Naive B cell (primary cell): ENCODE results near the gene CYP27B1. TPM values are rescaled to one million over a fixed set of nuclear protein-coding genes. Genes with fewer than 3 reads are reported as not detected.

Source experiments
- ATAC-seq, 2 donors: fragments of 150-1000 bp; cut with Tn5 transposase; 2 replicates each; pipeline ENCODE4 v1.10.0; 2021; ENCODE audit warnings: low read depth in 2 of 2, mild to moderate bottlenecking in 2 of 2, moderate library complexity in 2 of 2
- DNase-seq: peaks from one replicate; pipeline ENCODE4 v3.0.0; 2022
- H3K27ac Mint-ChIP-seq, 6 donors: one replicate each; pipeline ENCODE4 v1.8.0; 2020 to 2022; ENCODE audit warnings: mild to moderate bottlenecking in 6 of 6, mixed read lengths in 6 of 6, moderate library complexity in 5 of 6, inconsistent platforms in 2 of 6
- H3K27me3 Mint-ChIP-seq, 3 donors: one replicate each; pipeline ENCODE4 v1.8.0; 2021 to 2022; ENCODE audit warnings: mixed read lengths in 3 of 3, mild to moderate bottlenecking in 1 of 3
- H3K36me3 Mint-ChIP-seq, 2 donors: one replicate each; pipeline ENCODE4 v1.8.0; 2020 to 2022; ENCODE audit warnings: mixed read lengths in 2 of 2, inconsistent platforms in 1 of 2, mild to moderate bottlenecking in 1 of 2
- H3K4me1 Mint-ChIP-seq, 3 donors: one replicate each; pipeline ENCODE4 v1.8.0; 2020 to 2022; ENCODE audit warnings: mixed read lengths in 3 of 3, inconsistent platforms in 1 of 3, mild to moderate bottlenecking in 1 of 3, moderate library complexity in 1 of 3
- H3K4me3 Mint-ChIP-seq, 8 donors: one replicate each; pipeline ENCODE4 v1.8.0; 2020 to 2022; ENCODE audit warnings: mild to moderate bottlenecking in 8 of 8, mixed read lengths in 8 of 8, moderate library complexity in 8 of 8, inconsistent platforms in 2 of 8
- H3K9me3 Mint-ChIP-seq, 7 donors: one replicate each; pipeline ENCODE4 v1.8.0; 2020 to 2022; ENCODE audit warnings: mixed read lengths in 7 of 7, mild to moderate bottlenecking in 5 of 7, inconsistent platforms in 2 of 7, moderate library complexity in 1 of 7
- polyA plus RNA-seq, 6 donors: library from polyadenylated mRNA; unstranded; fragments of 300-500 nt; fragmentation: Illumina TruSeq; gene quantifications; one replicate each; pipeline ENCODE4 v1.2.3, GENCODE V29; 2021; ENCODE audit warnings: low read depth in 6 of 6

The CYP27B1 gene
- polyA plus RNA-seq, 6 donors from 2014 or later = 0.09 to 0.58 (median 0.31) TPM; not detected in 3

DNA sequence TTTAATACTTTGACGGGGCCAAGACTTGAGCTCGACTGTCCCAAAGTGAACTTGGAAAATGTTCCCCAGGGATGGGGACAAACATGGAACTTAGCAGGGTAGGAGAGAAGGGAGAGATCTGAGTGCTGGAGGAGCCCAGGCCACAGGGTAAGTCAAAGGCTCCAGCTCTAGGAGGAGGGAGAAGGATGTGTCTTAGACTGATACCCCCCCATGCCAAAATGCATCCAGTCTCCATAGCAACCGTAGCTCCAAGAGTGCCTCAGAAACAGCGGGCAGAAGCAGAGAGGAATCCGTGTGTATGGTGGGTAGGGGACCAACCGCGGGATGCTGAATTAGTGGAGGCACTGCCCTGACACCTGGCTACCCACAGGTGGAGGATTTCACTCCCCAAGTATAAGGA lies 27.5 kb downstream of the CYP27B1 start:
- H3K27ac Mint-ChIP-seq = peak overlapping the region in 4 of 6 donors; percentile 29 to 88 (median 63)
- peak overlapping the region in 4 of 8 donors; percentile 41 to 70 (median 58) for H3K4me3 Mint-ChIP-seq
- no peaks in the 10 kb centered on the region for H3K9me3 Mint-ChIP-seq
- H3K4me1 Mint-ChIP-seq = peaks cover 44 to 51% (median 49%) of the 10 kb centered on the region in 3 donors
- no peak for ATAC-seq
- no peak for DNase-seq
- no peaks in the 10 kb centered on the region for H3K27me3 Mint-ChIP-seq
- H3K36me3 Mint-ChIP-seq = peaks cover 7% of the 10 kb centered on the region in 2 donors

DNA sequence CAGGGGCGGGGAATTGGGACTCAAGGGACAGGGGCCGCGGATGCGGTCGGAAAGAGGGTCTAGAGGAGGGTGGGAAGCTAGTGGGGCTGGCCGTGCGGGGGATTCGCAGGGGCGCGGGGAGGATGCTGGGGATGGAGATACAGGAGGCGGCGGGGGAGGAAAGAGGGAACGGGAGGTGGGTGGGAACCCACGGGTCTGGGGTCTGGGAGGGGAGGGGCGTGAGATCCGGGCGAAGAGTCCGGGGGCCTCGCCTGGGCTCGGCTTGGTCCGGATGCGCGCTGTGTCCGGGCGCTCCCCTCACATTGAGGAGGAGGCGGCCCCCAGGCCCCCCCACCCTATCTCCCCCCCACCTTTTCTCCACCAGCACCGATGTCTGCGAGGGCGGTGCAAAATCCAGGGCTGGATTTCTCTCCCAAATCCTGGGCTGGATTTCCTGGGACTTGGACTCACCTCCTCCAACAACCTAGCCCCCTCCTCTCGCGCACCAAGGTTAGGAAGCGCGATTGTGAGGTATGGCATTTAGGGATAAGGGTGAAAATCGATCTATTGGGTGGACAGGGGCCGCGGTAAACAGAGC lies 28.1 kb downstream of the CYP27B1 start, which contains the start of gene AGAP2:
Gene AGAP2, minus strand, starts transcription at position 82 of the 577 bp plus-strand sequence. CDS start 496 bp downstream, outside the sequence.
- Mint-ChIP-seq H3K27me3 (no peaks in the 10 kb centered on the region), H3K27ac (peak within 1 kb of the TSS in 4 of 6 donors; percentile 29 to 88 (median 63)), H3K4me3 (peak within 1 kb of the TSS in 5 of 8 donors; percentile 41 to 70 (median 55)), H3K9me3 (no peaks in the 10 kb centered on the region), H3K36me3 (peaks cover 8 to 13% of the 10 kb centered on the region in 2 donors), H3K4me1 (peaks cover 39 to 46% (median 44%) of the 10 kb centered on the region in 3 donors)
- DNase-seq (no peak), ATAC-seq (no peak)

GRCh38 chr12:57737467-57738460 lies 29.1 kb downstream of the CYP27B1 start:
- H3K27me3 Mint-ChIP-seq = no peaks in the 10 kb centered on the region
- H3K4me3 Mint-ChIP-seq = no peak overlapping the region
- no peaks in the 10 kb centered on the region for H3K9me3 Mint-ChIP-seq
- no peak overlapping the region for H3K27ac Mint-ChIP-seq
- H3K36me3 Mint-ChIP-seq = peaks cover 13 to 18% of the 10 kb centered on the region in 2 donors
- H3K4me1 Mint-ChIP-seq = peaks cover 39 to 44% (median 42%) of the 10 kb centered on the region in 3 donors
- ATAC-seq = no peak
- no peak for DNase-seq

- ATAC-seq = no peak
- H3K4me1 Mint-ChIP-seq = peaks cover 33 to 36% (median 36%) of the 10 kb centered on the region in 3 donors
- H3K27me3 Mint-ChIP-seq = no peaks in the 10 kb centered on the region
- peaks cover 15 to 26% of the 10 kb centered on the region in 2 donors for H3K36me3 Mint-ChIP-seq
- peak overlapping the region in 1 of 8 donors; percentile 62 for H3K4me3 Mint-ChIP-seq
- peak overlapping the region in 2 of 6 donors; percentile 39 to 70 for H3K27ac Mint-ChIP-seq
- DNase-seq = no peak
- H3K9me3 Mint-ChIP-seq = no peaks in the 10 kb centered on the region
Measured at GRCh38 chr12:57736741-57737466, 30.0 kb downstream of the CYP27B1 start.

DNA sequence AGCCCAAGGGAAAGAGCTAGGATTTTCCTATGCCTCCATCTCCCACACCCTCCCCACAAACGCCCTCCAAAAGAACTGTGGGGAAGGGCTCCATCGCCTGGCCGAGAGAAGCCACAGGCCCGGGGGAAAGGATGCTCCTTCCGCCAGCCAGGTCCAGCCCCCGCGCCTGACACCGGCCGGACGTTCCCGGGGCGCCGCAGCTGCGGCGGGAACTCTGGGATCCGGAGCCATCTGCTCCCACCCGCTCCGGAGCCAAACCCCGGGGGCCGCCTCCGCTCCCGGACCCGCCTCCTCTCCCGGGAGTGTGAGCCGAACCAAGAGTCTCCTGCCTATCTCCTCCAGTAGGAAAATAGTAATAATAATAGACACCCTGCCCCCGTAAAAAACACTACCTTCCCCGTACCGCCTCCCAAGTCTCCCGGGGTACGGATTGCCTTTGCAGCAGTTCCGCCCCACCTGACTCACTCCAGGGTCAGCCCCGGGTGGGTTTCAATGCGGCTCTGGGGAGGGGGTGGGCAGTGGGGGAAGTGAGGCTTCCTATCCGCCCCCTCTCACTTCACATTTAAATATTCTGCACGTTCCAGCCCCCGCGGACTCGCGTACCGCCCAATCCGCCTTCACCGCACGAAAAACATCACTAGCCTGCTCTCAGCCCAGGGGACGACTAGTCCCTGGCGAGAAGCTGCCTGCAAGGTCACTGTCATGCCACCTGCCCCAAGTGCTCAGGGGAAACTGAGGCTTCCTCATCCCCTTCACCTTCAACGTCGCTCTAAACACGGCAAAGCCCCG lies 30.7 kb downstream of the CYP27B1 start:
- ATAC-seq = no peak
- no peaks in the 10 kb centered on the region for H3K27me3 Mint-ChIP-seq
- peak overlapping the region in 2 of 8 donors; percentile 35 to 62 for H3K4me3 Mint-ChIP-seq
- DNase-seq = no peak
- H3K4me1 Mint-ChIP-seq = peaks cover 25 to 29% (median 28%) of the 10 kb centered on the region in 3 donors
- peaks cover 22 to 33% of the 10 kb centered on the region in 2 donors for H3K36me3 Mint-ChIP-seq
- no peaks in the 10 kb centered on the region for H3K9me3 Mint-ChIP-seq
- peak overlapping the region in 1 of 6 donors; percentile 70 for H3K27ac Mint-ChIP-seq

DNA sequence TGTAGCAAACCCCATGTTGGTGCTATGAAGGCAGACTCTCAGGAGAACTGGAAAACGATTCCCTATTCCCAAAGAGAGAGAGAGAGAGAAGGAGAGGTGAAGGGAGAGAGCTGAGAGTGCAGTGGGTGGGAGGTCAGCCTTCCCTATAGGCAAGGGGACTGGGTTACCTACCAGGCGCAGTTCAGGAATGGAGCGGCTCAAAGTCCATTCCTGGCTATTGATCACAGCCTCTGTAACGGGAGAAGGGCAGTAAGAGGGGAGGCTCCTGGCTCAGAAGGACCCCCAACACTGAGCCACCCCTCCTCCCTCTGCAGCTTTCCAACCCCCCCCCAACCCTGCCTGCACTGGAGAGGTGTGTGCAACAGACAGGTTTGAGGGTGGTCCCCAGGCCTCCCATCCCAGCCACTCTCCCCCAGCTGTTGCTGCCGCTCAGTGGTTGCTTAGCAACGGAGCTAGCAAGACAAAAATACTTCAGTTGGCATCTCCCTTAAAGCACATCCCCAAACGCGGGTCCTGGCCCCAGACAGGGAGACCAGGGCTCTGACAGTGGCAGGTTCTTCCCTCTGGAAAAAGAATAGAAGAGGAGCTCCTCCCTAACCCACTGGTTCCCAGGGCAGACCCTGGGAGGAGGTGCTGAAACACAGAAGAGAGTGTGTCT lies 31.6 kb downstream of the CYP27B1 start:
- Mint-ChIP-seq H3K27ac (peak overlapping the region in 1 of 6 donors; percentile 70), H3K36me3 (peaks cover 23 to 41% of the 10 kb centered on the region in 2 donors), H3K9me3 (no peaks in the 10 kb centered on the region), H3K4me1 (peaks cover 17 to 21% (median 20%) of the 10 kb centered on the region in 3 donors), H3K4me3 (peak overlapping the region in 2 of 8 donors; percentile 22 to 70), H3K27me3 (no peaks in the 10 kb centered on the region)
- DNase-seq (no peak), ATAC-seq (no peak)

GRCh38 chr12:57734591-57734990 lies 32.3 kb downstream of the CYP27B1 start:
- H3K9me3 Mint-ChIP-seq = no peaks in the 10 kb centered on the region
- H3K36me3 Mint-ChIP-seq = peaks cover 23 to 41% of the 10 kb centered on the region in 2 donors
- H3K27me3 Mint-ChIP-seq = no peaks in the 10 kb centered on the region
- H3K27ac Mint-ChIP-seq = peak overlapping the region in 1 of 6 donors; percentile 70
- ATAC-seq (no peak), DNase-seq (no peak)
- peak overlapping the region in 1 of 8 donors; percentile 22 for H3K4me3 Mint-ChIP-seq
- peaks cover 15 to 20% (median 15%) of the 10 kb centered on the region in 3 donors for H3K4me1 Mint-ChIP-seq

DNA sequence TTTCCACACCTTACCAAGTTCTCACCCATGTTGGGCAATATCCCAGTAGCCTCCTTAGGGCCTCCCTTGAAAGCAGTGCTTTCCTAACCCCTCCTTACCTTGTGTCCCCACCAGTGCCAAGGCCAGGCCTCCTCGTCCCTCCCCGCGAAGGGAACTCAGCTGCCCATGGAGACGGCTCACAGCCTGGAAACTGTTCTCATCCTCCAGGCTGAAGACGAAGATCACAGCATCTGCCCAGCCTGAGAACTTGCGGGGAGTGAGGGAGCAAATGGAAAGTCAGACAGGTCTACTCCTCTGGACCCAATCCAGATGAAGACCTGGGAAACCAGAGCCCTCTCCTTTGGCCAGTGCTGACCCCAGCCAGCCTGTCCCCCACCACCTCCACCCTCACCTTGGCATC lies 33.0 kb downstream of the CYP27B1 start:
- Mint-ChIP-seq H3K9me3 (no peaks in the 10 kb centered on the region), H3K36me3 (peaks cover 23 to 41% of the 10 kb centered on the region in 2 donors), H3K4me3 (no peak overlapping the region), H3K27ac (no peak overlapping the region), H3K4me1 (peaks cover 8 to 14% (median 9%) of the 10 kb centered on the region in 3 donors), H3K27me3 (no peaks in the 10 kb centered on the region)
- no peak for DNase-seq
- no peak for ATAC-seq

GRCh38 chr12:57732726-57733593 lies 33.9 kb downstream of the CYP27B1 start:
- ATAC-seq (no peak), DNase-seq (no peak)
- Mint-ChIP-seq H3K9me3 (no peaks in the 10 kb centered on the region), H3K4me1 (peaks cover 9 to 17% (median 10%) of the 10 kb centered on the region in 3 donors), H3K4me3 (no peak overlapping the region), H3K27ac (no peak overlapping the region), H3K36me3 (peaks cover 29 to 49% of the 10 kb centered on the region in 2 donors), H3K27me3 (no peaks in the 10 kb centered on the region)

GRCh38 chr12:57732270-57732669 lies 34.6 kb downstream of the CYP27B1 start:
- Mint-ChIP-seq H3K27ac (peak overlapping the region in 2 of 6 donors; percentile 22 to 54), H3K27me3 (no peaks in the 10 kb centered on the region), H3K4me1 (peaks cover 9 to 17% (median 10%) of the 10 kb centered on the region in 3 donors), H3K9me3 (no peaks in the 10 kb centered on the region), H3K4me3 (no peak overlapping the region), H3K36me3 (peaks cover 32 to 54% of the 10 kb centered on the region in 2 donors)
- no peak for ATAC-seq
- no peak for DNase-seq

GRCh38 chr12:57731411-57732080 lies 35.3 kb downstream of the CYP27B1 start:
- Mint-ChIP-seq H3K27ac (peak overlapping the region in 2 of 6 donors; percentile 9 to 16), H3K4me3 (no peak overlapping the region), H3K9me3 (no peaks in the 10 kb centered on the region), H3K27me3 (no peaks in the 10 kb centered on the region), H3K4me1 (peaks cover 2 to 15% (median 10%) of the 10 kb centered on the region in 3 donors), H3K36me3 (peaks cover 32 to 54% of the 10 kb centered on the region in 2 donors)
- ATAC-seq = no peak
- DNase-seq = no peak
